ENCODE measurements around the gene CNPY1. TPM values are rescaled to one million over a fixed set of nuclear protein-coding genes. Genes with fewer than 3 reads are reported as not detected.

Gene CNPY1
- total RNA-seq, 1 experiment from 2014 or later, result not detected

DNA sequence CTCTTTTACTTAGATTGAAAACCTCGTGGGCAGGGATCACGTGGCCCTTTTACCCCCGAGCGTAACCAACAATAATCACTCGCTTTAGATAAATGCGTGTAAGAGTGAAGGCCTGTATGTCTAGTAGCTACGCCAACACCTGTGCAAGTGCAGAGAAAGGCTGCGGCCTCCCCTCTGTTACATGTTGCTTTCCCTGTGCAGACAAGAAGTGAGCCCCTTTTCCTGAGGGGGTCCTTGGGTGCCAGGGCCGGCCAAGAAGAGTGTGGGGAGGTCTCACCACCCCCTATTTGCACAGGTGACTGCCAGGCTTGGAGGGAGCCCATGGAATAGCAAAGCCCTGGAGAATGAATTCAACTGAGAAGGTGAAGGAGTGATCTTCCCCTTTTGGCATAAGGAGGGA lies 35.6 kb upstream of the CNPY1 start:
- no peak for DNase-seq
- H3K9me3 ChIP-seq, result no peaks in the 10 kb centered on the region
- H3K27me3 ChIP-seq, result no peaks in the 10 kb centered on the region
- H3K36me3 ChIP-seq, result no peaks in the 10 kb centered on the region
- H3K4me3 ChIP-seq, result no peak overlapping the region

DNA sequence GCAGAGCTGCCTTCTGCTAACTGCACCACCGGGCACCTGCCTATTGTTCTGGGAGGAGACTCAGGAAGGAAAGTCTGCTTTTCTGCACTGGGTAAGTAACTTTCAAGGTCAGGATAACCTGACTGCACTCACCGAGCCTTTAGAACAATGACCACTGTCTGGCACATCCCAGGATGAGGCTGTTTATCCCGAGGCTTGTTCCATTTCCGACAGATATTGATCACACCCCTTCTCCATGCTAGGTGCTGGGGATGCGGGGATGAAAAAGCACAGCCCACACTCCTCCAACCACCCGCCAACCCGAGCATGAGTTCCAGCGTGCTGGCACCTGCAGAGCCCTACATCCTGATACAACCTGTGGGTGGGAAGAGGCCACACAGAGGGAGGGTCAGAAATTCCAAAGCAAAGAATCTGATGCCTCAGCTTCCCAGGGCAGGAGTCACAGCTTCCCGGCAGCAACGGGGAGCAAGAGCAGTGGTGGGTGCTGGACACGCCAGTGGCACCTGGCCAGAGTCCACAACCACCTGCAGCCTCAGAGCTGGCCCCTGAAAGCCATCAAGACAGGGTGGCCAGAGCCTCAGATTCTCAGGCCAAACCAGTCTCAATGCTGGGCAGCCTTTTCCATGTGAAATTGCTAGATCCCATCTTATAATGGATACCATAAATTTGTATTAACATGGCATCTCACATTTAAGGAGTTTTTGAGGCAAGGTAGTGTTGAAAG lies 34.9 kb upstream of the CNPY1 start:
- no peak overlapping the region for H3K4me3 ChIP-seq
- no peaks in the 10 kb centered on the region for H3K36me3 ChIP-seq
- no peaks in the 10 kb centered on the region for H3K27me3 ChIP-seq
- DNase-seq, result no peak
- H3K9me3 ChIP-seq, result no peaks in the 10 kb centered on the region

DNA sequence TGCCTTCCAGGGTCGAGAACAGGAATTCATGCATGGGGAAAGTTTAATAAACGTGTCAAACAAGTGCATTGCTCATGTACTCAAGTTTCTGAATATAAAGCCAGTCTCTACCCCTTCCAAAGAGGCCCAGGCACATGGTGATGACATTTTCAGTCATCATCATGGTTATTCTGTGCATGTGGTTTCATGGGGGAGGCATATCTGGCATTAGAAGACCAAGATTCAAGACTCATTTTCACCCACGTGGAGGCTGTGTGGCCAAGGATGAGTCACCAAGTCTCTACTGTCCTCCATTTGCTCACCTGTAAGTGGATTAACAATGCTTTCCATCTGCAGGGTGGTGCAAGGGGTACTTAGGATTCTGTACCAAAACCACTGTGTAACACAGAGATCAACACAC lies 34.0 kb upstream of the CNPY1 start:
- Histone ChIP-seq H3K4me3 (no peak overlapping the region), H3K36me3 (no peaks in the 10 kb centered on the region), H3K27me3 (no peaks in the 10 kb centered on the region), H3K9me3 (no peaks in the 10 kb centered on the region)
- no peak for DNase-seq

DNA sequence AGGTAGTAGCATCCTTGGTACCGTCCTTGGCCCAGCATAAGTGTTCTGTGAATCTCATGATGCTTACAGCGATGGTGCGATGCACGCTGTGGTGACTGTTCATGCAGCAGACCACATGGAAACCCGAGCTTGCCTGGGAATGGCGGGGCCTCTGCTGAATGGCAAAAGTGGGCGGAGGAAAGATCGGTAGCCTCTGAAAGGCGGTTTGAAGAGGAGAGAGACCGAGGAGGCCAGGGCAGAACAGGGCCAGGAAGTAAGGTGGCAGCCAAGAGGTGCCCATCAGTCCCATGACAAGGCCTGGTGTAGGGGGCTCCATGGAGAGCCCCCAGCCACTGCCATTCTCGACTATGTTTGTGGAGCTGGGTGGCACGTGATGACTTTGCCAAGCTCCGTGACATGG lies 33.2 kb upstream of the CNPY1 start:
- no peak overlapping the region for H3K4me3 ChIP-seq
- no peak for DNase-seq
- H3K36me3 ChIP-seq, result no peaks in the 10 kb centered on the region
- no peaks in the 10 kb centered on the region for H3K9me3 ChIP-seq
- no peaks in the 10 kb centered on the region for H3K27me3 ChIP-seq

DNA sequence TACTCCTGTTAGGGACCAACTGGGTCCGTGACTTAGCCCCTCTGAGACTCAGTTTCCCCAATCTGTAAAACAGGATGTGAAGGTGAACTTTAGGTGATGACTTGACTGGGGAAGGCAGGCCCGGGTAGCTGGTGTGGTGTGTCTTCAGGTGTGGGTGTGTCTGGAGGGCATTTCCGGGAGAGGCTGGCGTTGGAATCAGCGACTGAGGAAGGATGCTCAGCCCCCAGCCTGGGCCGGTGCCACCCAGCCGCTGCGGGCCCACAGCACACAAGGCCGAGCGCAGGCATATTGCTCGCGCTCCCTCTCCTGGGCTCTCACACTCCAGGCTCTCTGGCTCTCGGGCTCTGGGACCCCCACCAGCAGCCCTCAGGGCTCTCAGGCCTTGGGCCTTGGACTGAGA lies 31.7 kb upstream of the CNPY1 start:
- H3K9me3 ChIP-seq, result no peaks in the 10 kb centered on the region
- H3K36me3 ChIP-seq, result no peaks in the 10 kb centered on the region
- H3K4me3 ChIP-seq, result no peak overlapping the region
- DNase-seq, result no peak
- no peaks in the 10 kb centered on the region for H3K27me3 ChIP-seq

DNA sequence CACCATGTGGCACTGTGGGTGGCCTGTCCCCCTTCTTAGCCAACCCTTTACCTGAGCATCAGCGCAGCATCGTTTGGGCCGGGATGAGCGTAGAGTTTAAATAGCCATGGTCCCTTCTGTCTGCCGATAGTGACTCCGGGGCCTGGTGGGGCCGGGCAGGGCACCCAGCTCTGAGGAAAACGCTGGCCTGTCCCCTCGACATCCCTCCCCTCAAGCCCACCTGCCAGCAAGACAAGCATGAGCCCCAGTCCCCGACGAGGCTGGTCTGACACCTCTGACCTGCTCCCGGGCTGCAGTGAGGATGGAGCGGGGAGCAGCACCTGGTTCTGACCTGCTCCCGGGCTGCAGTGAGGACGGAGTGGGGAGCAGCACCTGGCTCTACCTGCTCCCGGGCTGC lies 31.1 kb upstream of the CNPY1 start:
- no peaks in the 10 kb centered on the region for H3K36me3 ChIP-seq
- DNase-seq, result no peak

DNA sequence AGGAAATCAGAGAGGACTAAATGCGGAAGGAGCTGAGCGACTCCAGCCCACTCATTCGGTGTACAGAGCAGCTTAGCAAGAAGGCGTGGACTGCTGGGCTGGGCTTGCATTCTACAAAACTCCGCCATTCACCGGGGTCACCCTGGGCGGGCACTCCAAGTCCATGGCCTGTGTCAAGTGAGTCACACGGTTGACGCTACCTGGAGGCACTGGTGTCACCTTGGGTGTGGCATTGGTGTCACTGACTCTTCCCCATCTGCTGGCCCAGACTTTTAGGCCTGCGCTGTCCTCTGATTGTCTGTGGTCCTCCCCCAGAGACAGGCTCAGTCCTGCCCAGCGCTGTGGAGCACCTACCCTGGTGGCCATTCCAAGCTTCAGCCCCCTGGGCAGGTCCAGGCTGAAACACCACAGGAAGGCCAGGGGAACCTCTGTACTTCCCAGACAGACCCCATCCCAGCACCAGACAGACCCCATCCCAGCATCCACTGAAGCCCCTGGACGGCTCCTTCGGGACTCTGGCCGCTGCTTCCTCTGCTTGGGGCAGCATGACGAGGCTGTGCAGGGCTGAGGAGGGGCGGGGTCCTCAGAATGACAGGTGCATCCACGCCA lies 30.6 kb upstream of the CNPY1 start:
- DNase-seq, result no peak
- Histone ChIP-seq H3K4me3 (no peak overlapping the region), H3K36me3 (no peaks in the 10 kb centered on the region), H3K27me3 (no peaks in the 10 kb centered on the region), H3K9me3 (no peaks in the 10 kb centered on the region)

More for the DNA sequence above, 31.1 kb upstream of the CNPY1 start:
- no peak overlapping the region for H3K4me3 ChIP-seq
- H3K27me3 ChIP-seq, result no peaks in the 10 kb centered on the region
- H3K9me3 ChIP-seq, result no peaks in the 10 kb centered on the region

DNA sequence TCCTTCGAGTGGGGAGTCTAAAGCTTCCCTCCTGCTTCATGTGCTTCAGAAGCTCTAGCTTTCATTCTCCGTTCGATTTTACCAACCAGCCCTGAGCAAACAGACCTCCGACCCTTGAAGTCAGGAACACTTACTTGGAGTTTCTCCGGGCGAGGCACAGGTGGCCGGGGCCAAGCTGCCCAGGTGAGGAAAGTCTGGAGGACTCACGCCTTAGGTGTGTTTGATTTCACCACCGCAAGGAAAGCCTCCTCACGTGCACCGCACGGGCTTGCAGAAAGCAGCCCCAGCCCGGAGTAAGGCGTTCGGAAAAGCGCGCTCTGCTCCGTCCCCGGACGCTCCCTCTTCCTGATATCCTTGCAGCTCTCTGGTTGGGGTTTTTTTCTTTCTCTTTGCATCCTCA lies 30.1 kb upstream of the CNPY1 start:
- H3K9me3 ChIP-seq, result no peaks in the 10 kb centered on the region
- no peak for DNase-seq
- H3K36me3 ChIP-seq, result no peaks in the 10 kb centered on the region
- H3K27me3 ChIP-seq, result no peaks in the 10 kb centered on the region
- H3K4me3 ChIP-seq, result no peak overlapping the region

DNA sequence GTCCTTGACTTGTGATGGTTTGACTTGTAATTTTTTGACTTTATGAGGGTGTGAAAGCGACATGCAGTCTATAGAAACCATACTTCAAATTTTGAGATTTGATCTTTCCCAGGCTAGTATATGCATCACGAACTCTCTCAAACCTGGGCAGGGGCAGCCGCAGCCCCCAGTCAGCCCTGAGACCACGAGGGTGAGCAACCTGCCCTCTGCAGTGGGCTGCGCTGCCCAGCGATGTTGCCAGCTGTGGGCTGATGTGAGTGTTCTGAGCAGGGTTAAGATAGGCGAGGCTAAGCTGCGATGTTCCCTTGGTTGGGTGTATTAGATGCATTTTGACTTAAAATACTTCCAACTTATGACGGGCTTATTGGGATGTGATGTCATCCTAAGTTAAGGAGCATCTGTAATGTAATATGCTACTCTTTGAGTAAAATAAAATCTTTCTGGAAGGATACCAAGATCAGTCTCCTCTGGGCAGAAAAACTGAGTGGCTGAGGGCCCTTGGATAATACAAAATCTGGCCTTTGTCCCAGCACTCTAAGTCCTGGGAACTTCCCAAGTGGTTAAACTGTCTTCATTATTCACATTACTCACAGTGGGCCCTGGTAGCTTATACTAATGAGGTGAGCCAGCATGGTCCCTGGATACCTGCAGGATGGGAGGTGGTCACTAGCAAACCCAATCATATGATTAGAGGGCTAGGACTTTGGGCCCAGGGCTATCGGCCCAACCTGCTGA lies 28.4 kb upstream of the CNPY1 start:
- DNase-seq, result no peak

DNA sequence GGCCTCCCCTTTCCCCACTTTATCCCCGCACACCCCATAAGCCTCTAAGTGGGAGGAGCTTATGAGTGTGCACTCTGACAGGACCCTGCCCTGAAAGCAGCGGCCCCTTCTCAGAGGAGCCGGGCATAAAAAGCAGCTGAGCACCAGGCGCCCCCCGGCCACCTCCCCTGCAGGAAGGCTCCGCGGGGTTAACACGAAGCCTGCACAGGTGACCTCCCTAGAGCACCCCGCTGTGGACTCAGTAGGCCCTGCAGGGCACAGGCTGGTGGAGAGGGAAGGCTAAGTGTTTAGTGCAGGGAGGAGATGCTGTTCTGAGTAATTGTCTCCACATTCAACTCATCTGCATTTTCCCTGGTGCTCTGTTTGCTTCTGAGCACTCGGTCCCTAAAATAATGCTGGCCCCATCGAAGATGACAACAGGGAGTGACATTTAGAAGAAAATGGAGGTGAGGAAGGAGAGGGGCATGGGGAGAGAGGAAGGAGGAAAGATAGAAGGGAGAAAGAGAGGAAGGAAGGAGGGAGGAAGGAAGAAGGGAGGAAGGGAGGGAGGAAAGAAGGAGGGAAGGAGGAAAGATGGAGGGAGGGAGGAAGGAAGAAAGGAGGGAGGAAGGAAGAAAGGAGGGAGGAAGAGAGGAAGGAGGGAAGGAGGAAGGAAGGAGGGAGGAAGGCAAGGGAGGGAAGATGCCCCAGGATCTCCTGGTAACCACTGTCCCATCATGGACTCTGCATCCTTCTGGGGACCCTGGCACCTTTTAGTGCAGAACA lies 25.4 kb upstream of the CNPY1 start:
- Histone ChIP-seq H3K4me3 (no peak overlapping the region), H3K27me3 (no peaks in the 10 kb centered on the region), H3K36me3 (no peaks in the 10 kb centered on the region), H3K9me3 (no peaks in the 10 kb centered on the region)
- DNase-seq, result no peak

More for the DNA sequence above, 28.4 kb upstream of the CNPY1 start:
- Histone ChIP-seq H3K27me3 (no peaks in the 10 kb centered on the region), H3K9me3 (no peaks in the 10 kb centered on the region), H3K36me3 (no peaks in the 10 kb centered on the region), H3K4me3 (no peak overlapping the region)

DNA sequence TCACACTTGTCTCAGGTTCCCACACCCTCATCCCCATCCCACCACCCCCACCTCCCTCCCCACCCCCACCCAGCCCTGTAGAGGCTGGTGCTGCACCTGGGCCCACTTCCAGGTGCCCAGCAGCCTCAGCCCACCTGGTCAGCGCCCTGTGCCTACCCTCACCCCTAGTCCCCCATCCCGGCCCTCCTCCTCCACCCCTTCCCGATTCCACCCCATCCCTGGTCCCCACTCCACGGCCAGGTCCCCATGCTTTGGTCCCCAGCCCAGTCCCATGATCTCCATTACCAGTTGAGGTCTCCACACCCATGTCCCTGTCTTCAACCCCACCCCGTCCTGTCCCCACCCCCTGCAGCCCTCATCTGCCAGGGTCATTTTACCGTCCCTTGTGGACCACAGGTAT lies 24.6 kb upstream of the CNPY1 start:
- no peaks in the 10 kb centered on the region for H3K9me3 ChIP-seq

DNA sequence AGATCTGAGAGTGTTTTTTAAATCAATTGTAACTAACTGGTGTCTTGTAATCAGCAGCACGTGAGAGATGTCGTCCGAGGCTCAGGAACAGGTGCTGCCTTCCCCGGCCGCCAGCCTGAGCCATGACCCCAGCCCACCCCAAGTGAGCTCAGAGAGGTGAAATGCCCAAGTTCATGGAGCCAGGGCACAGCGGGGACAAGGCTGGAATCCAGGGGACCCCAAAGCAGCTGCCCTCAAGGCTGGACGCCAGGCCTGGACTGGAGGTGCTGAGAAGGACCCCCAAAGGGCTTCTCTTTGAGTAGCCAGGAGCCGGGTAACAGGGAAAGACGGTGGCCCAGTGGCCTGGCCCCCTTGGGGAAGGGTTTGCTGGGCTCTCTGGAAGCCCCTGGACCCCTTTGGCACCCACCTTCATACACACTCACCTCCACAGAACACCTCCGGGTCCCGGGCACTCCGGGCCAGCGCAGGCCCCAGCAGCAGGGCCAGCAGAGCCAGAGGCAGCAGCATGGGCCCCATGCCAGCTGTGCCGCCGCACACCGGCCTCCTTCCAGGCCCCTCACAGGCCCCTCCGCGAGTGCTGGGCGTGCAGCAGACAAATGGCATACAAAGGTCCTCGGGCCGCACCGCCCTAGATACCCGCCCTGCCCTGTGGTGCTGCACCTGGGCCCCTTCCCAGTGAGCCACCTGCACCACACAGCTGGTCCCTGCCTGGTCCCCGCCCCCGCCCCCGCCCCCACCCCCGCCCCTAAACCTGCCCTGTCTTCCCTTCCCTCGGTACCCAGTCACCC lies 24.0 kb upstream of the CNPY1 start:
- Histone ChIP-seq H3K4me3 (no peak overlapping the region), H3K36me3 (no peaks in the 10 kb centered on the region), H3K27me3 (no peaks in the 10 kb centered on the region), H3K9me3 (no peaks in the 10 kb centered on the region)
- DNase-seq, result no peak

More for the DNA sequence above, 24.6 kb upstream of the CNPY1 start:
- DNase-seq, result no peak
- Histone ChIP-seq H3K4me3 (no peak overlapping the region), H3K36me3 (no peaks in the 10 kb centered on the region), H3K27me3 (no peaks in the 10 kb centered on the region)

DNA sequence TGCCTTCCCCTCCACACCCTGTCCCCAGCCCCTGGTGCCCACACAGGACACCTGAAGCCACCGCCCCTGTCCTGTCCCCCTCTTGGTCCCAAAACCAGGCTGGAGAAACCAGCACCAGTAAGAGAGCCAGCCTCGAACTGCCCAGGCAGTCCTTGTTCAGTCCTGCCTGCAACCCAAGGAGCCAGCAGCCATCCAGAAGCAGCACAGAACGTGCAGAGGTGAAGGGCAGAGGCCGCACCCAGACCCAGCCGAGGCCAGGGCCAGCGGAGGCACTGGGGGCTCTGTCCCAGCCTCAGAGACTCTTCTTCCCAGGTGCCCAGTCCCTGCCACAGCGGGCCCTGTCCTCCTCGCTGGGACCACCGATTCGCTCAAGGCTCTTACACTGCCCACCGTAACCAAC lies 23.3 kb upstream of the CNPY1 start:
- H3K9me3 ChIP-seq, result no peaks in the 10 kb centered on the region
- H3K36me3 ChIP-seq, result no peaks in the 10 kb centered on the region
- no peak overlapping the region for H3K4me3 ChIP-seq
- no peaks in the 10 kb centered on the region for H3K27me3 ChIP-seq
- DNase-seq, result no peak

DNA sequence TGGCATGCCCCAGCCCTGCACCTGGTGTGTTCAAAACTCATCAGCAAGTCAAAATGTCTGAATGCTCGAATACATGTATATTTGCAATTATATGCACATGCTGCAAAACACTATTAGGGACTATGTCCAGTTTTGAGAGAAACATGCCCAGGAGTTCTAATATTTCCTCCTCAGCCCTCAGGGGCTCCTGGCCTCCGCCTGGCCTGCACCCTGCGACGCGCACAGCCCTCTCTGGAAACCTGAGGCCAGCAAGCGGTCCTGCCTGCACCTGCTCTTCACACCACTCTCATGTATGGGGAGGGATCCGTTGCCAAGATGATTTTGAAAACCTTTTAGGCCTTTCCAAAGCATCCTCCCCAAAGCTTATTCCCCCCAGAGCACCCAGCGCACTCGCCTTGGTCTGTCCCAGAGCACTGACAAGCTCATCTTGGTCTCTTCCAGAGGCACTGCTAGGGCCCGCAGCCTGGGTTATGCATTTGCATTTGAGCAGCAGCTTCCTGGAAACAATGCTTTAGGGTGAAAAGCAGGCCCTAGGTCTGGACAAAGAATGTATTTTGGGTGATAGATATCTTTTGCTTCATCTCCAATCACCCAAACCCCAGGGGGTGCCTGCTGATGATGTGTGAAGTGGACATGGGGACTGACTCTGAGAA lies 22.6 kb upstream of the CNPY1 start:
- Histone ChIP-seq H3K27me3 (no peaks in the 10 kb centered on the region), H3K9me3 (no peaks in the 10 kb centered on the region), H3K4me3 (no peak overlapping the region), H3K36me3 (no peaks in the 10 kb centered on the region)
- no peak for DNase-seq

DNA sequence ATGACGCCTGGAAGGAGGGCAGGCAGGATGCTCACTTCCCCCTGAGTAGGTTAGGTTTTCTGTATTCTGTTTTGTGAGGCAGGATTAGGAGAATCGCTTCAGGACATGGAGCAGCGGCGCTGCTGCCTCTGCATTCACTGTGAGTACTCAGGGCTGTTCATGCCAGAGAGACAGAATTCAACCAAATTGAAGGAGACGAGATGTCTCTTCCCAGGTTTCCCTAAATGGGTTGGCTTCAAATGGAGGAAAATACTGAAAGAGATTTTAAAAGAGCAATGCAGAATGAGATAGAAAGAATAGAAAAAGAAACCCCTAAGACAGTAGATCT lies 21.9 kb upstream of the CNPY1 start:
- Histone ChIP-seq H3K4me3 (no peak overlapping the region), H3K36me3 (no peaks in the 10 kb centered on the region), H3K9me3 (no peaks in the 10 kb centered on the region), H3K27me3 (no peaks in the 10 kb centered on the region)
- DNase-seq, result no peak

DNA sequence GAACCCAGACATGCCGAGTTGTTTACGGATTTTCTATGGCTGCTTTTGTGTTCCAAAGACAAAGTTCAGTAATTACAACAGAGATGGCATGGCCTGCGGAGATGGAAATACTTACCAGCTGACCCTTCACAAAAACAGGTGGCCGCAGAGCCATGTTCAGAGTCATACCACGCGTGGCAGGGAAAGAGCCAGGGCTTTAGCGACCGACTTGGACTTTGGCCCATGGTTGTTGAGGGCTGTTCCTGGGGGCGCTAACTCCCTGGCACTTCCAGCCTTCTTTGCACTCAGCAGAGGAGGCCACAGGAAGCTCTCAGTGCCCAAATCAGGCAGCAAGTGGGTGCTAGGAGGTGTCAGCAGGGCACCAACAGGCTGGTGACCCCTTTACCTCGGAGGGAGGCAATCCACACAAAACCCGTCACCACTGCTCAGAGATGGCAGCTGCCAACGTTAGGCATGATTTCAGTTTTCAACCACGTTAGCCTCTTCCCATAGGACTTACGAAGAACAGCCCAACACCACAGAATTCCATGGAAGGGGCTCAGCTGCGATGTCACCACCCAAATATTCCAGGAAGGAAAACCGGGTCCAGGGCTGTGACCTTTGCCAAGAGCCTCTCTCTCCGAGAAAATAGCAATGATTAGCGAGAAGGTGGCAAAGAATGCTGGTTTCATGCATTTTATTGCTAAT lies 21.4 kb upstream of the CNPY1 start:
- no peaks in the 10 kb centered on the region for H3K36me3 ChIP-seq
- DNase-seq, result no peak
- no peaks in the 10 kb centered on the region for H3K9me3 ChIP-seq
- H3K4me3 ChIP-seq, result no peak overlapping the region
- no peaks in the 10 kb centered on the region for H3K27me3 ChIP-seq
